Measurements from ENCODE around the gene GATA6. TPM values are rescaled to one million over a fixed set of nuclear protein-coding genes. Genes with fewer than 3 reads are reported as not detected.

Gene GATA6
- total RNA-seq, 1 donor from 2014 or later, result 60.9 TPM

DNA sequence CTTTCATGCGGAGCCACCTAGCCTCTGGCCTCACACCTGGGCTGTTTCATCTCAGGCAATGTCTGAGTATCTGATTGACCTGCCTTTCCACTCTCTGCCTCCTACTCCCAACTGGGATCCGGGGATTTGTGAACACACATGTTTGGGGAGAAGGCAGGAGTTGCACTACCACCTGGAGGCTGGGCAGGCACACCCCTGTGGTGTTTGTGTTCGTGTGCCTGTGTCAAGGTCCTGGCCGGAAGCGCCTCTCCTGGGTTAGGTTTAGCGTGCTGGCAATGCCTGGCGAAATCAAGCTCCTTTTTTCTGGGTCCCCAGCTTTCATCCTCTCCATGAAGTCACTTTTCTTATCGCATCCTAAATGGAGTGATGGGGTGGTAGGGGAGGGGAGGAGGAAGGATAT lies 63.9 kb downstream of the GATA6 start:
- H3K36me3 ChIP-seq, result no peaks in the 10 kb centered on the region
- intact Hi-C loops (cut with micrococcal nuclease), result no loop called here
- no peak overlapping the region for H3K27ac ChIP-seq (replicated peaks)
- no peak for DNase-seq
- no peak for TF ChIP-seq CTCF (IDR thresholded peaks at IDR 0.05; ENCODE audit: borderline replicate concordance)
- H3K4me1 ChIP-seq, result no peaks in the 10 kb centered on the region
- no peak overlapping the region for H3K4me3 ChIP-seq
- no peaks in the 10 kb centered on the region for H3K9me3 ChIP-seq (replicated peaks)
- no peaks in the 10 kb centered on the region for H3K27me3 ChIP-seq (ENCODE audit: low read depth)

DNA sequence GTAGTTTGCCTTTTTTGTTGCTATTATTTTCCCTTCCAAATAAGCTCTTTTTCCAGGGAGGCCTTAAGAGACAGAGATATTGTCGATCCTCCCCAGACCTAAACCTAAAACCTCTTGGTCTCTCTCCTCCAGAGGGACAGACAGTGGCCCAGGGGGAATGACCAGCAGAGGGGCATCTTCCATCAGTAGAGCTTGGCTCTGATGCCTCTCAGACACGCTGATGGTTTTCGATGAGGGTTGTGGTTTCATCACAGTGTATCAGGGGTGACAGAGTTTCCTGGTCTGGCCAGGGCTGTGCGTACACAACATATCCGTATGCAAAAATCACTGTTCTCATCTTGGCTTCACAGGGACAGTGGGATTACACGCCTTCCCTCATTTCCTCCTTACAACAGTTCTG lies 68.6 kb downstream of the GATA6 start:
- DNase-seq, result no peak
- no peak for TF ChIP-seq CTCF (IDR thresholded peaks at IDR 0.05; ENCODE audit: borderline replicate concordance)
- H3K4me3 ChIP-seq, result no peak overlapping the region
- intact Hi-C loops (cut with micrococcal nuclease), result no loop called here
- H3K4me1 ChIP-seq, result no peaks in the 10 kb centered on the region
- no peaks in the 10 kb centered on the region for H3K27me3 ChIP-seq (ENCODE audit: low read depth)
- no peaks in the 10 kb centered on the region for H3K36me3 ChIP-seq
- H3K27ac ChIP-seq (replicated peaks), result no peak overlapping the region
- H3K9me3 ChIP-seq (replicated peaks), result no peaks in the 10 kb centered on the region

GRCh38 chr18:22238681-22239080 lies 69.3 kb downstream of the GATA6 start:
- H3K4me1 ChIP-seq, result no peaks in the 10 kb centered on the region
- H3K36me3 ChIP-seq, result no peaks in the 10 kb centered on the region
- intact Hi-C loops (cut with micrococcal nuclease), result no loop called here
- DNase-seq, result no peak
- H3K27me3 ChIP-seq (ENCODE audit: low read depth), result no peaks in the 10 kb centered on the region
- no peaks in the 10 kb centered on the region for H3K9me3 ChIP-seq (replicated peaks)
- no peak for TF ChIP-seq CTCF (IDR thresholded peaks at IDR 0.05; ENCODE audit: borderline replicate concordance)
- H3K27ac ChIP-seq (replicated peaks), result no peak overlapping the region
- no peak overlapping the region for H3K4me3 ChIP-seq

DNA sequence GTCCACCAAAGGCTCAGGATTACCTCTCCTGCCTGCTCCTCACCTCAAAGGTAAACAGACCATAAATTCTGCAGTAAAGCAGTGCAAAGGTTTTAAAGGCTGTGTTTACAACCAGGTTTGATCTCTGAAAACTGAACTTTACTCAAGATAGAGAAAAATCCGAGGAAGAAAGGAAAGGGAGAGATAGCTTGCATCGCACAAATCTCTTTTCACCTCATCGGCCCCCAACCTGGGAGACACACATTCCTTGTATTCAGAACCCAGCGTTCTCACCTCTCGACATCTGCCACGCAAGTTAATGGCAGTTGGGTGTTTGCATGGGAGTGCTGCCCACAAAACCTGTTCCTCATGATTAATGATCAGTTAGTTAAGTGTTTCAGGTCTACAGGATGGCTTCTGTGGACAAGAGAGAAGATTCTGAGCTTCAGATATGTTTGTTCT lies 72.6 kb downstream of the GATA6 start:
- Histone ChIP-seq H3K4me3 (no peak overlapping the region), H3K27ac (replicated peaks) (no peak overlapping the region), H3K36me3 (no peaks in the 10 kb centered on the region), H3K27me3 (ENCODE audit: low read depth) (no peaks in the 10 kb centered on the region), H3K4me1 (no peaks in the 10 kb centered on the region), H3K9me3 (replicated peaks) (no peaks in the 10 kb centered on the region)
- no peak for TF ChIP-seq CTCF (IDR thresholded peaks at IDR 0.05; ENCODE audit: borderline replicate concordance)
- intact Hi-C loops (cut with micrococcal nuclease), result no loop called here
- no peak for DNase-seq

DNA sequence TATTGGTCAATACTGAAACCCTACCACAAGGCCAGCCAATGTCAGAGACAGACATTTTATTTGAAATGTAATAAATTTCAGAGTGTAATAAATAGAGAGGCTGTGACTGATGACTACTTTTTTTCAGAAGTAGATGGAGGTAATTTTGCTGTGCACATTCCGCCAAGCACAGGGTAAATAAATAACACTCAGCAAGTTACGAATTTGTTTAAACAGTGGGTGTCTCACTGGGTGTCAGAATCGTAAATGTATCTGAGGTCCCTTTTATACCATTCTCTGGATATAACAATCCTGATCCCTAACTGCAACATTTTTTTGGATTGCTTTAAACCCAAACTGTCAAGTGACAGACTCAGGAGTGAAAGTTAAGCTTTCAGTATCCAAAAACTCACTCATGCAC lies 74.1 kb downstream of the GATA6 start:
- Histone ChIP-seq H3K27me3 (ENCODE audit: low read depth) (no peaks in the 10 kb centered on the region), H3K4me3 (no peak overlapping the region), H3K36me3 (no peaks in the 10 kb centered on the region), H3K27ac (replicated peaks) (no peak overlapping the region), H3K4me1 (no peaks in the 10 kb centered on the region), H3K9me3 (replicated peaks) (no peaks in the 10 kb centered on the region)
- TF ChIP-seq CTCF (IDR thresholded peaks at IDR 0.05; ENCODE audit: borderline replicate concordance), result no peak
- intact Hi-C loops (cut with micrococcal nuclease), result no loop called here
- DNase-seq, result no peak

GRCh38 chr18:22250026-22250425 lies 80.6 kb downstream of the GATA6 start:
- H3K36me3 ChIP-seq, result no peaks in the 10 kb centered on the region
- intact Hi-C loops (cut with micrococcal nuclease), result no loop called here
- H3K27ac ChIP-seq (replicated peaks), result no peak overlapping the region
- no peaks in the 10 kb centered on the region for H3K9me3 ChIP-seq (replicated peaks)
- no peak for TF ChIP-seq CTCF (IDR thresholded peaks at IDR 0.05; ENCODE audit: borderline replicate concordance)
- H3K4me3 ChIP-seq, result no peak overlapping the region
- DNase-seq, result no peak
- peaks cover 28% of the 10 kb centered on the region for H3K4me1 ChIP-seq
- H3K27me3 ChIP-seq (ENCODE audit: low read depth), result no peaks in the 10 kb centered on the region
